ENCODE measurements around the gene MAP2K4.

Gene MAP2K4

DNA sequence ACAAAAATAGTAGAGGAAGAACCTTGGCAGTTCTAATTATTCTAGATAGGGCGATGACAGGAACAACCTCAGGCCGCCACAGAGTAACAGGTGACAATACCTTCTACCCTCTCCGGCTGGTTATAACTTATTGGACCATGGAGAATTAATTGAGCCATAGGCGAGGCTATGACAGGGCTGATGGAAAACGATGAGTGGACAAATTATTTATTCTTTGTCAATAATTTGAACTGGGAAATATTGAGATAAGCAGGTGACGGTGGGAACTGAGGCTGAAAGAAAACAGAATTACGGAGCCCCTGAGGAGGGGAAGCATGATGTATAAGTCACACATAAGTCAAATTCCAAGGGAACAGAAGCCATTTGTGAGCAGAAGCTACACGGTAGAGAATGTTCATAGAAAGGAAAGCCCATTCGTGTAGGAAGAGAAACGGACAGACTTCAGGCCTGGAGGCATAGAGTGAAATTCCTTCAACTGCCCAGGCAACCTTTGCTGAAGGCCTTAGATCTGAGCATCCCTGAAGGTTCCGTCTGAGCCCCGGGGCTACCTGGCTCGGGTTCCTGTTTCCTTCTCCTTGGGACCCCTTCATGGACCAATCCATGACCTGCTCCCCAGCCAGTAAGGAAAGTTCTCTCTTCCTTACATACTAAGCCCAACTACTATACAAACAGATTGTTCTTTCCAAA is 158.1 kb downstream of the MAP2K4 start:
- DNase-seq = no peak

DNA sequence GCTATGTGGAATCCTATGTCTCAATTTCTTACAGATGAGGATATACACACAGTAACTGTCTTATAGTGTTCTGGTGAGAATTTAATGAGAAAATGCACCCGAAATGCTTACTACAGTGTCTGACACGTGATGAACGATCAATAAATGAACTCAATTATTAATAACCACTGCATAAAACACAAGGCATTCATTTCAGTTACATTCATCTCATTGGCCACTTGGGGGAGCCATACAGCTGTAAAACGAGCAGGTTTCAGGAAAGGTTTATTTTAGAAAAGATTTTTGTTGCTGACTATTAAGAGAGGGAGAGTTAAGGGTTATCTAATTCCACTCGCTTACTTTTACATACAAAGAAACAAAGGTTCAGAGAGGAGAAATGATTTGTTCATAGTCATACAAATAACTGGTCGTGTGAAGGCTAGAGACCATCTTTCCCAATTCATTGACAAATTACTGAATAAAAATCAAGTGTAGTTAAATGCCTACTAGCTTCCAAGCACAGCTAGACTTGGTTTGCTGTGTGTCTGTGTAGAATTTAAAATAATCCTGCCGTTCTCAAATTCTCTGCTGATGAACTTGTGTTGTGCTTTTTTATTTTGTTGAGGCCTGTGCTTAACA is 160.1 kb downstream of the MAP2K4 start:
- DNase-seq = no peak

DNA sequence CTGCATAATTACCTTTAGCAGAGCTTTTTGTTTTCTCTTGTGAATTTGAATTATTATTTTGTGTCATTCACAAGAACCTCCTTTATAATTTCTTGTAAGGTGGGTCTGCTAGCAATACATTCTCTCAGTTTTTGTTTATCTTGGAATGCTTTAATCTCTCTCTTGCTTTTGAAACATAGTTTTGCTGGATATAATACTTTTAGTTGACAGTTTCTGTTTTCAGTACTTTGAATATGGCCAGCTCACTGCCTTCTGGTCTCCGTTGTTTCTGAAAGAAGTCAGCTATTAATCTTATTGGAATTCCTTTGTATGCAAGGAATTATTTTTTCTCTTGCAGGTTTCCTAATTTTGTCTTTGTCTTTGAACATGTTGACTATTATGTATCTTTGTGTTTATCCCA is 167.0 kb downstream of the MAP2K4 start:
- no peak for DNase-seq

GRCh38 chr17:12193144-12193735 is 172.6 kb downstream of the MAP2K4 start:
- DNase-seq = no peak

All from bone marrow (tissue), 2 donors.